DND-41 (cell line): Measurements from ENCODE around the gene UQCC2.

Source experiments
- CTCF ChIP-seq: IDR thresholded peaks from 2 replicates; pipeline ENCODE4 v1.5.1; 2012; ENCODE audit warnings: borderline replicate concordance, low read length, moderate library complexity, mild to moderate bottlenecking; ENCODE audit not compliant: poor library complexity, severe bottlenecking; ENCODE audit errors: extremely low read depth
- EZH2 ChIP-seq: IDR thresholded peaks from 3 replicates; pipeline ENCODE4 v1.6.1; 2012; ENCODE audit warnings: borderline replicate concordance, low read depth, mild to moderate bottlenecking, moderate library complexity, low read length, inconsistent platforms; ENCODE audit not compliant: severe bottlenecking

- TF ChIP-seq CTCF (no peak), EZH2 (no peak)
These were observed 19.5 kb upstream of the UQCC2 start for GRCh38 chr6:33731035-33731434.
